SU-DHL-6 (cell line): Measurements from ENCODE around the gene TIMP4.

ENCODE experiments used
- H2AFZ ChIP-seq: fragments of 200-600 bp; sonication (generic); 2 replicates; pipeline ENCODE4 v1.6.1; 2014; ENCODE audit warnings: low read depth, mild to moderate bottlenecking, moderate library complexity, mixed read lengths, antibody characterized with exemption, low read length; ENCODE audit not compliant: severe bottlenecking
- H3F3A ChIP-seq: fragments of 200-600 bp; shearing (Covaris generic); 2 replicates; pipeline ENCODE4 v1.6.0; 2016; ENCODE audit warnings: antibody characterized with exemption, mild to moderate bottlenecking; ENCODE audit not compliant: insufficient read depth
- H3K27ac ChIP-seq: fragments of 200-600 bp; sonication (generic); 2 replicates; pipeline ENCODE4 v1.5.1; 2016; ENCODE audit warnings: low read depth, mild to moderate bottlenecking, low read length, moderate library complexity, mixed read lengths
- H3K27me3 ChIP-seq: fragments of 200-600 bp; sonication (generic), shearing (Covaris generic); 2 replicates; pipeline ENCODE4 v1.6.0; 2014; ENCODE audit warnings: mild to moderate bottlenecking, low read length
- H3K36me3 ChIP-seq: fragments of 200-600 bp; sonication (generic); 2 replicates; pipeline ENCODE4 v1.6.1; 2014; ENCODE audit warnings: mild to moderate bottlenecking, low read length, mixed read lengths
- H3K4me2 ChIP-seq: fragments of 300-600, 200-600 bp; shearing (Covaris generic), sonication (generic); 2 replicates; pipeline ENCODE4 v1.6.0; 2014; ENCODE audit warnings: low read length, low read depth, mild to moderate bottlenecking; ENCODE audit not compliant: poor library complexity, severe bottlenecking
- H3K4me3 ChIP-seq: fragments of 200-600 bp; sonication (generic); 2 replicates; pipeline ENCODE4 v1.5.1; 2014; ENCODE audit warnings: antibody characterized with exemption, low read length, mild to moderate bottlenecking, mixed read lengths; ENCODE audit not compliant: insufficient read depth, poor library complexity, severe bottlenecking
- H3K79me2 ChIP-seq: fragments of 200-600 bp; sonication (generic); 2 replicates; pipeline ENCODE4 v1.6.1; 2014; ENCODE audit warnings: mild to moderate bottlenecking, low read length, moderate library complexity; ENCODE audit not compliant: insufficient read depth
- H3K9ac ChIP-seq: fragments of 200-600 bp; sonication (generic); 2 replicates; pipeline ENCODE4 v1.7.0; 2014; ENCODE audit warnings: mild to moderate bottlenecking, low read length
- H3K9me2 ChIP-seq: fragments of 200-600 bp; sonication (generic); replicated peaks from 2 replicates; pipeline ENCODE4 v1.6.1; 2014; ENCODE audit warnings: low read length; ENCODE audit not compliant: insufficient read depth
- H3K9me3 ChIP-seq: fragments of 200-600 bp; sonication (generic); 2 replicates; pipeline ENCODE4 v1.6.1; 2014; ENCODE audit warnings: low read length, mixed read lengths; ENCODE audit not compliant: insufficient read depth
- H4K20me1 ChIP-seq: fragments of 200-600 bp; sonication (generic); 2 replicates; pipeline ENCODE4 v1.6.1; 2014; ENCODE audit warnings: low read depth, mild to moderate bottlenecking, antibody characterized with exemption, low read length, moderate library complexity, mixed read lengths
- EZH2phosphoT487 ChIP-seq: fragments of 200-600 bp; sonication (generic), shearing (Covaris generic); conservative IDR thresholded peaks from 2 replicates; pipeline ENCODE4 v1.6.1; 2018; ENCODE audit warnings: mild to moderate bottlenecking, antibody characterized with exemption, low read length, moderate library complexity, mixed read lengths
- TF ChIP-seq, protein P1 (sequence below): fragments of 200-600 bp; sonication (generic); IDR thresholded peaks from one replicate; pipeline ENCODE4 v1.5.1; 2017; ENCODE audit warnings: antibody characterized with exemption, mild to moderate bottlenecking, low read length, moderate library complexity; ENCODE audit not compliant: insufficient read depth, poor library complexity, severe bottlenecking

Gene TIMP4

GRCh38 chr3:12125772-12126171 lies 32.9 kb downstream of the TIMP4 start:
- no peaks in the 10 kb centered on the region for H3K9me3 ChIP-seq
- no peak overlapping the region for H3K27ac ChIP-seq
- TF ChIP-seq, protein P1, sequence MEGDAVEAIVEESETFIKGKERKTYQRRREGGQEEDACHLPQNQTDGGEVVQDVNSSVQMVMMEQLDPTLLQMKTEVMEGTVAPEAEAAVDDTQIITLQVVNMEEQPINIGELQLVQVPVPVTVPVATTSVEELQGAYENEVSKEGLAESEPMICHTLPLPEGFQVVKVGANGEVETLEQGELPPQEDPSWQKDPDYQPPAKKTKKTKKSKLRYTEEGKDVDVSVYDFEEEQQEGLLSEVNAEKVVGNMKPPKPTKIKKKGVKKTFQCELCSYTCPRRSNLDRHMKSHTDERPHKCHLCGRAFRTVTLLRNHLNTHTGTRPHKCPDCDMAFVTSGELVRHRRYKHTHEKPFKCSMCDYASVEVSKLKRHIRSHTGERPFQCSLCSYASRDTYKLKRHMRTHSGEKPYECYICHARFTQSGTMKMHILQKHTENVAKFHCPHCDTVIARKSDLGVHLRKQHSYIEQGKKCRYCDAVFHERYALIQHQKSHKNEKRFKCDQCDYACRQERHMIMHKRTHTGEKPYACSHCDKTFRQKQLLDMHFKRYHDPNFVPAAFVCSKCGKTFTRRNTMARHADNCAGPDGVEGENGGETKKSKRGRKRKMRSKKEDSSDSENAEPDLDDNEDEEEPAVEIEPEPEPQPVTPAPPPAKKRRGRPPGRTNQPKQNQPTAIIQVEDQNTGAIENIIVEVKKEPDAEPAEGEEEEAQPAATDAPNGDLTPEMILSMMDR, result no peak
- no peak for TF ChIP-seq EZH2phosphoT487
- no peak overlapping the region for H3K4me2 ChIP-seq
- H3K79me2 ChIP-seq, result no peaks in the 10 kb centered on the region
- H4K20me1 ChIP-seq, result no peaks in the 10 kb centered on the region
- H3K4me3 ChIP-seq, result no peak overlapping the region
- H3K36me3 ChIP-seq, result no peaks in the 10 kb centered on the region
- H3K9ac ChIP-seq, result no peak overlapping the region
- H3F3A ChIP-seq, result no peaks in the 10 kb centered on the region
- no peaks in the 10 kb centered on the region for H3K9me2 ChIP-seq
- H3K27me3 ChIP-seq, result no peaks in the 10 kb centered on the region
- no peak overlapping the region for H2AFZ ChIP-seq

DNA sequence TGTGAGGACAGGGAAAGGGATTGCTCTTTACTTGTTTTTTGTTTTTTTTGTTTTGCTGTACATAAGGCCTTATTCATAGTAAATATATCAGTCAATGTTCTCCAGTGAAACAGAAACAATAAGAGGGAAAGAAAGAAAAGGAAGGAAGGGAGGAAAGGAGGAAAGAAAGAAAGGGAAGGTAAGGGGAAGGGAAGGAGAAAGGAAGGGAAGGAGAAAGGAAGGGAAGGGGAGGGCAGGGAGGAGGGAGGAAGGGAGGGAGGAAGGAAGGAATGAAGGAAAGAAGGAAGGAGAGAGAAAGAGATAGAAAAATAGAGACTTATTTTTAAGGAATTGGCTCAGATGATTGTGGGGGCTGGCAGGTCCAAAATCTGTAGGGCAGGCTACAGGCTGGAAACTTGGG lies 37.2 kb downstream of the TIMP4 start:
- no peak overlapping the region for H3K4me2 ChIP-seq
- H3K4me3 ChIP-seq, result no peak overlapping the region
- no peaks in the 10 kb centered on the region for H3K9me3 ChIP-seq
- no peaks in the 10 kb centered on the region for H3F3A ChIP-seq
- H3K27me3 ChIP-seq, result no peaks in the 10 kb centered on the region
- no peak overlapping the region for H3K27ac ChIP-seq
- no peak overlapping the region for H2AFZ ChIP-seq
- no peak for TF ChIP-seq EZH2phosphoT487
- TF ChIP-seq, protein P1, result no peak
- H3K9me2 ChIP-seq, result no peaks in the 10 kb centered on the region
- no peak overlapping the region for H3K9ac ChIP-seq
- no peaks in the 10 kb centered on the region for H4K20me1 ChIP-seq
- no peaks in the 10 kb centered on the region for H3K79me2 ChIP-seq
- no peaks in the 10 kb centered on the region for H3K36me3 ChIP-seq

- no peaks in the 10 kb centered on the region for H3K36me3 ChIP-seq
- no peak overlapping the region for H3K9ac ChIP-seq
- TF ChIP-seq, protein P1, result no peak
- TF ChIP-seq EZH2phosphoT487, result no peak
- H3K27ac ChIP-seq, result no peak overlapping the region
- no peaks in the 10 kb centered on the region for H4K20me1 ChIP-seq
- H3K4me2 ChIP-seq, result no peak overlapping the region
- H3K9me2 ChIP-seq, result no peaks in the 10 kb centered on the region
- no peaks in the 10 kb centered on the region for H3F3A ChIP-seq
- no peak overlapping the region for H2AFZ ChIP-seq
- H3K27me3 ChIP-seq, result no peaks in the 10 kb centered on the region
- H3K9me3 ChIP-seq, result no peaks in the 10 kb centered on the region
- no peak overlapping the region for H3K4me3 ChIP-seq
- H3K79me2 ChIP-seq, result no peaks in the 10 kb centered on the region
Measured at GRCh38 chr3:12120374-12121140, 38.2 kb downstream of the TIMP4 start.
